Spleen (tissue), 7 donors: ENCODE measurements around the gene FMNL3.

Source experiments
- POLR2A ChIP-seq, 3 donors: fragments of 450-650 bp; IDR thresholded peaks; one replicate each; pipeline ENCODE4 v1.5.1; 2017; ENCODE audit warnings: antibody characterized with exemption in 3 of 3, mild to moderate bottlenecking in 1 of 3
- TF ChIP-seq, protein P1 (sequence below), 11 experiments: fragments of 200-600 bp in 7 of 11; fragments of 450-650 bp in 4 of 11; sonication (generic) in 4 of 11; IDR thresholded peaks in 8 of 11; conservative IDR thresholded peaks in 3 of 11; 1 replicate in 7 of 11; 2 replicates in 4 of 11; pipeline versions ENCODE4 v1.4.0 to v1.8.0; 2016 to 2021; ENCODE audit warnings: antibody characterized with exemption in 11 of 11, inconsistent platforms in 4 of 11, mild to moderate bottlenecking in 1 of 11
- donor health status: DM: no; HTN: no; CAD: no; lungs with moderate emphysema.
- donor health status: DM: no; HTN: no; CAD: no.
- donor health status: DM: no; HTN: no; CAD: no.

DNA sequence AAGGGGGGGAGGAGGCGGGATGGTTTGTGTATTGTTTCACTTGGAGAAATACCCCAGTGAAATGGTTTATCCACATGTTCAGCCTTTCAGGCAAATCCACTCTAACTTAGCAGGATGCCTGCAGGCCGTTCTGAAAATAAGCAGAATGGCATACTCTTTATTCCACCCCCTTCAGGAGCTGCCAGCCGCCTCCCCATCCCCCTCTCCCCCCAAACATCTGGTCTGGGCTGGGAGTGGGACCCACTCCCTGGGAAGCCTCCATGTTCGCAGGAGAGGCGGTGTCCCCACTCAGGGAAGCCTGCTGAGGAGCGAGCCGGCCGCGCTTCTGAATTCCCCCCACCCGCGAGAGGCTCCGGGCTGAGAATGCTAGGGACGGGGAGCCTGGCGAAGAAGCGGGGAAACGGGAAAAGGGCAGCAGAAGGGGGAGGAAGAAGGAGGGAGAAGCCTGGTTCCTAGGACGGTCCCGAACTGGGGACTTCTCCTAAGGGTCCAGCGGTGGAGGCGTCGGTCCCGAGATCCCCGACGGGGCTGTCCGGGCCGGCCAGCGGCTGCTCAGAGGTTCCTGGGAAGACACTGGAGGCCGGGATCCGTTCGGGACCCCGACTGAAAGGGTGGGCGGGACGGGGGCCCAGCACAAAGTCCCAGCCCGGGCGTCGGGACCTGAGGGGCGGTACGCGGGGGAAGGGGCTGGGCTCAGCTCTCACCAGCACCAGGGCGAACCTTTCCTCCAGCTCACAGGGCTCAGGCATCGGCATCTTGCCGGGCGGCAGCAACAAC, 666 bp downstream of the FMNL3 start:
- TF ChIP-seq, protein P1, sequence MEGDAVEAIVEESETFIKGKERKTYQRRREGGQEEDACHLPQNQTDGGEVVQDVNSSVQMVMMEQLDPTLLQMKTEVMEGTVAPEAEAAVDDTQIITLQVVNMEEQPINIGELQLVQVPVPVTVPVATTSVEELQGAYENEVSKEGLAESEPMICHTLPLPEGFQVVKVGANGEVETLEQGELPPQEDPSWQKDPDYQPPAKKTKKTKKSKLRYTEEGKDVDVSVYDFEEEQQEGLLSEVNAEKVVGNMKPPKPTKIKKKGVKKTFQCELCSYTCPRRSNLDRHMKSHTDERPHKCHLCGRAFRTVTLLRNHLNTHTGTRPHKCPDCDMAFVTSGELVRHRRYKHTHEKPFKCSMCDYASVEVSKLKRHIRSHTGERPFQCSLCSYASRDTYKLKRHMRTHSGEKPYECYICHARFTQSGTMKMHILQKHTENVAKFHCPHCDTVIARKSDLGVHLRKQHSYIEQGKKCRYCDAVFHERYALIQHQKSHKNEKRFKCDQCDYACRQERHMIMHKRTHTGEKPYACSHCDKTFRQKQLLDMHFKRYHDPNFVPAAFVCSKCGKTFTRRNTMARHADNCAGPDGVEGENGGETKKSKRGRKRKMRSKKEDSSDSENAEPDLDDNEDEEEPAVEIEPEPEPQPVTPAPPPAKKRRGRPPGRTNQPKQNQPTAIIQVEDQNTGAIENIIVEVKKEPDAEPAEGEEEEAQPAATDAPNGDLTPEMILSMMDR (IDR thresholded peaks at IDR 0.05 in 8 of 11, conservative IDR thresholded peaks at IDR 0.05 in 3 of 11), result no peak
- no peak for TF ChIP-seq POLR2A (IDR thresholded peaks at IDR 0.05)
